Ishikawa (cell line): Measurements from ENCODE around the gene RPS4Y1.

Experiments used
- CEBPB ChIP-seq: IDR thresholded peaks from 2 replicates; pipeline ENCODE4 v1.6.1; 2012
- CREB1 ChIP-seq: IDR thresholded peaks from 2 replicates; pipeline ENCODE4 v1.6.1; 2012; ENCODE audit warnings: low read depth
- EGR1 ChIP-seq: IDR thresholded peaks from 2 replicates; pipeline ENCODE4 v1.6.1; 2012
- EP300 ChIP-seq: IDR thresholded peaks from 2 replicates; pipeline ENCODE4 v1.6.1; 2012; ENCODE audit warnings: borderline replicate concordance
- FOXM1 ChIP-seq: IDR thresholded peaks from 2 replicates; pipeline ENCODE4 v1.6.1; 2012; ENCODE audit warnings: low read depth, borderline replicate concordance
- MAX ChIP-seq: IDR thresholded peaks from 2 replicates; pipeline ENCODE4 v1.6.1; 2012
- NFIC ChIP-seq: IDR thresholded peaks from 2 replicates; pipeline ENCODE4 v1.6.1; 2012
- RAD21 ChIP-seq: IDR thresholded peaks from 2 replicates; pipeline ENCODE4 v1.6.1; 2012; ENCODE audit warnings: low read depth
- REST ChIP-seq: IDR thresholded peaks from 2 replicates; pipeline ENCODE4 v1.6.1; 2012; ENCODE audit warnings: low read depth, mild to moderate bottlenecking
- TAF1 ChIP-seq: IDR thresholded peaks from 2 replicates; pipeline ENCODE4 v1.6.1; 2012; ENCODE audit warnings: low read depth, mild to moderate bottlenecking
- TCF12 ChIP-seq: IDR thresholded peaks from 2 replicates; pipeline ENCODE4 v1.6.1; 2012; ENCODE audit warnings: low read depth
- TEAD4 ChIP-seq: IDR thresholded peaks from 2 replicates; pipeline ENCODE4 v1.6.1; 2012
- USF1 ChIP-seq: IDR thresholded peaks from 2 replicates; pipeline ENCODE4 v1.6.1; 2012
- YY1 ChIP-seq: IDR thresholded peaks from 2 replicates; pipeline ENCODE4 v1.6.1; 2012; ENCODE audit warnings: low read depth
- ZBTB7A ChIP-seq: IDR thresholded peaks from 2 replicates; pipeline ENCODE4 v1.6.1; 2012; ENCODE audit warnings: low read depth

Gene RPS4Y1

GRCh38 chrY:2828497-2828896 is 12.9 kb upstream of the RPS4Y1 start:
- TF ChIP-seq YY1 (no peak), CEBPB (no peak), USF1 (no peak), EP300 (no peak), RAD21 (no peak), NFIC (no peak), CREB1 (no peak), MAX (no peak), REST (no peak), TEAD4 (no peak), FOXM1 (no peak), TCF12 (no peak), EGR1 (no peak)

GRCh38 chrY:2835230-2835629 is 6.2 kb upstream of the RPS4Y1 start:
- TF ChIP-seq TCF12 (no peak), EP300 (no peak), NFIC (no peak), FOXM1 (no peak), YY1 (no peak), REST (no peak), MAX (no peak), CREB1 (no peak), USF1 (no peak), EGR1 (no peak), ZBTB7A (no peak), TAF1 (no peak), RAD21 (no peak), TEAD4 (no peak), CEBPB (no peak)

GRCh38 chrY:2837078-2837477 is 4.3 kb upstream of the RPS4Y1 start:
- no peak for TF ChIP-seq NFIC

- TF ChIP-seq ZBTB7A (no peak), FOXM1 (no peak), CREB1 (no peak), TCF12 (no peak), TEAD4 (no peak), USF1 (no peak), RAD21 (no peak), REST (no peak), EP300 (no peak), YY1 (no peak), EGR1 (no peak), CEBPB (no peak), MAX (no peak)
Measured at GRCh38 chrY:2837932-2838331, 3.5 kb upstream of the RPS4Y1 start.

- TF ChIP-seq ZBTB7A (no peak), USF1 (no peak), EGR1 (no peak), NFIC (no peak), TEAD4 (no peak), EP300 (no peak), YY1 (no peak), CEBPB (no peak), FOXM1 (no peak), MAX (no peak), CREB1 (no peak), TCF12 (no peak), REST (no peak)
Measured at GRCh38 chrY:2846791-2847190, 5.4 kb downstream of the RPS4Y1 start.
